Spleen (tissue), 7 donors: ENCODE data around the gene PRKG1.

Source experiments
- POLR2A ChIP-seq, 3 donors: fragments of 450-650 bp; IDR thresholded peaks; one replicate each; pipeline ENCODE4 v1.5.1; 2017; ENCODE audit warnings: antibody characterized with exemption in 3 of 3, mild to moderate bottlenecking in 1 of 3
- POLR2AphosphoS5 ChIP-seq, 3 donors: sonication (generic); formaldehyde crosslinking; IDR thresholded peaks; one replicate each; pipeline ENCODE4 v1.5.1; 2017; ENCODE audit warnings: antibody characterized with exemption in 3 of 3
- TF ChIP-seq, protein P1 (sequence below), 11 experiments: fragments of 200-600 bp in 7 of 11; fragments of 450-650 bp in 4 of 11; sonication (generic) in 4 of 11; IDR thresholded peaks in 8 of 11; conservative IDR thresholded peaks in 3 of 11; 1 replicate in 7 of 11; 2 replicates in 4 of 11; pipeline versions ENCODE4 v1.4.0 to v1.8.0; 2016 to 2021; ENCODE audit warnings: antibody characterized with exemption in 11 of 11, inconsistent platforms in 4 of 11, mild to moderate bottlenecking in 1 of 11
- donor health status: DM: no; HTN: no; CAD: no; lungs with moderate emphysema.
- donor health status: DM: no; HTN: no; CAD: no.
- donor health status: DM: no; HTN: no; CAD: no.

DNA sequence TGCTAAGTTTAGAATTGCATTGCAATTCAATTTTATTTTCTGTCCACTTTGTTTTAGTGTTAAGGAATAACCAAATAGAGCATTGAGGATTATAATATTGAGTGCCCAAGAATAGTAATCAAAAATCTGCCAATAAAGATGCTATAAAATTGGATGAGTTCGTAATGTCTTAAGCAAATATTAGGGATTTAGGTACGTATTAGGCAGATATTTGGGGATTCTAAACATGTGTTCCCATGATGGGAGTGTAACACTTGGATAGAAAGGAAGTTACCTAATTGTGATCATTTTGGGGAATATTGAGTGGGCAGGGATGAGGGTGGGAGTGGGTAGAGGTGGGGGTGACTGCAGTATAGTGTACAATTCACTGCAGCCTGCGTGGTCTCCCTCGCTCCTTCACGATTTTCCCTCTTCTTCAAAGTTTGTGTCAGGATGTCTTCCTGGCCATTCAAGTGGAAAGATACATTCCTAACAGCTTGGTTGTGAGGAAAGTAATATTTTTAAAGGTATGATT lies 1.3 kb upstream of the PRKG1 start:
- TF ChIP-seq, protein P1, sequence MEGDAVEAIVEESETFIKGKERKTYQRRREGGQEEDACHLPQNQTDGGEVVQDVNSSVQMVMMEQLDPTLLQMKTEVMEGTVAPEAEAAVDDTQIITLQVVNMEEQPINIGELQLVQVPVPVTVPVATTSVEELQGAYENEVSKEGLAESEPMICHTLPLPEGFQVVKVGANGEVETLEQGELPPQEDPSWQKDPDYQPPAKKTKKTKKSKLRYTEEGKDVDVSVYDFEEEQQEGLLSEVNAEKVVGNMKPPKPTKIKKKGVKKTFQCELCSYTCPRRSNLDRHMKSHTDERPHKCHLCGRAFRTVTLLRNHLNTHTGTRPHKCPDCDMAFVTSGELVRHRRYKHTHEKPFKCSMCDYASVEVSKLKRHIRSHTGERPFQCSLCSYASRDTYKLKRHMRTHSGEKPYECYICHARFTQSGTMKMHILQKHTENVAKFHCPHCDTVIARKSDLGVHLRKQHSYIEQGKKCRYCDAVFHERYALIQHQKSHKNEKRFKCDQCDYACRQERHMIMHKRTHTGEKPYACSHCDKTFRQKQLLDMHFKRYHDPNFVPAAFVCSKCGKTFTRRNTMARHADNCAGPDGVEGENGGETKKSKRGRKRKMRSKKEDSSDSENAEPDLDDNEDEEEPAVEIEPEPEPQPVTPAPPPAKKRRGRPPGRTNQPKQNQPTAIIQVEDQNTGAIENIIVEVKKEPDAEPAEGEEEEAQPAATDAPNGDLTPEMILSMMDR (IDR thresholded peaks at IDR 0.05 in 8 of 11, conservative IDR thresholded peaks at IDR 0.05 in 3 of 11), result no peak
- TF ChIP-seq POLR2A (IDR thresholded peaks at IDR 0.05), result no peak
- no peak for TF ChIP-seq POLR2AphosphoS5 (IDR thresholded peaks at IDR 0.05)
